ENCODE results near the gene SKI.
"Not testable (repeated sequence)": the region's sequence is repeated elsewhere in the genome, so short reads cannot be mapped to it uniquely, and the experiment has no call there.

SKI gene

GRCh38 chr1:2320006-2320405, 91.9 kb downstream of the SKI start:
- Mint-ChIP-seq H3K4me1 (peaks cover 9% of the 10 kb centered on the region), H3K4me3 (no peak overlapping the region), H3K27ac (no peak overlapping the region), H3K36me3 (no peaks in the 10 kb centered on the region), H3K27me3 (peaks cover 11% of the 10 kb centered on the region), H3K9me3 (peaks cover 1% of the 10 kb centered on the region)
- no peak for ATAC-seq

DNA sequence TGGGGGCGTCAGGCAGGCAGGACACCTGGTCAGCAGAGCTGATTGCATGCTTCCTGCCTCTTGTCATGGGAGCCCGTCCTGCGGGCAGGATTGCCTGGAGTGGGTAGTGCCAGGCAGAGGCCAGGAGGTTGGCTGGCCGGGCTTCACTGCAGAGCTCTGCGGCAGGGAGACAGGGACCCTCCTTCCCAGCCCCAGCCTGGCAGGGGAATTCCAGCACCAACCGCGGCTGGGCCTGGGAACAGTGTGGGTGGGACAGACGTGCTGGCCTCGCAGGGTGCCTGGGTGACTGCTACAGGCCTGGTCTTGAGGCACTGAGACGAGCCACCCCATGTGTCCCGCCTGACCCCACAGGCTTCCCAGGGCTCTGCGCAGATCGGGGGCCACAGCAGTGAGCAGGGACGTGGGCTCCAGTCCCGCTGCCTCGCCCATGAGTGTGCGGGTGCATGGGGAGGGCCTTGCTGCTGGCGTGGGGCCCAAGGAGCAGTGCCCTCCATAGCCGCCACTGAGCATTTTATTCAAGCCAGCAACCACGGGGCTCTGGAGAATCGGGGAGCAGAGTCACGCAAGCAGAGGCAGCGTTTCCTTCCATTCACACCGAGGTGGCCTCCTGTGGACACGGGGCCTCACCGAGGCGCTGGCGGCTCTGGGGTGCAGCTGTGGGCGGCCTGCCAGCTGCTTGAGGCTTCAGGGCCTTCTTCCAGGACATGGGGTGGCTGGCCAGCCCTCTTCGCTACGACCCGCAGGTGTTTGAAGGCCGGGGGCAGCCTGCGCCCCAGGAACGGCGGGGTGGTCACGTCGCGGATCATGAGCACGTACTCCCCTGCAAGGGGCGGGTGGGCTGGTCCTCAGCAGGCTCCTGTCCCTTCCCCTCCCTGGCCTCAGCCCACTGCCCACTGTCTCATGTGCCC, 92.9 kb downstream of the SKI start:
- Mint-ChIP-seq H3K36me3 (no peaks in the 10 kb centered on the region), H3K9me3 (peaks cover 4% of the 10 kb centered on the region), H3K27me3 (peaks cover 11% of the 10 kb centered on the region), H3K4me3 (no peak overlapping the region), H3K4me1 (peaks cover 6% of the 10 kb centered on the region), H3K27ac (no peak overlapping the region)
- no peak for ATAC-seq

- Mint-ChIP-seq H3K27ac (no peak overlapping the region), H3K36me3 (no peaks in the 10 kb centered on the region), H3K27me3 (peaks cover 11% of the 10 kb centered on the region), H3K9me3 (peaks cover 4% of the 10 kb centered on the region), H3K4me1 (peaks cover 8% of the 10 kb centered on the region), H3K4me3 (no peak overlapping the region)
- ATAC-seq = no peak
Measured at GRCh38 chr1:2322065-2322571, 94.0 kb downstream of the SKI start.

GRCh38 chr1:2322581-2323211, 94.6 kb downstream of the SKI start:
- ATAC-seq = no peak
- no peak overlapping the region for H3K27ac Mint-ChIP-seq
- H3K36me3 Mint-ChIP-seq = no peaks in the 10 kb centered on the region
- H3K4me1 Mint-ChIP-seq = peaks cover 11% of the 10 kb centered on the region
- no peak overlapping the region for H3K4me3 Mint-ChIP-seq
- peaks cover 4% of the 10 kb centered on the region for H3K9me3 Mint-ChIP-seq
- peaks cover 11% of the 10 kb centered on the region for H3K27me3 Mint-ChIP-seq

DNA sequence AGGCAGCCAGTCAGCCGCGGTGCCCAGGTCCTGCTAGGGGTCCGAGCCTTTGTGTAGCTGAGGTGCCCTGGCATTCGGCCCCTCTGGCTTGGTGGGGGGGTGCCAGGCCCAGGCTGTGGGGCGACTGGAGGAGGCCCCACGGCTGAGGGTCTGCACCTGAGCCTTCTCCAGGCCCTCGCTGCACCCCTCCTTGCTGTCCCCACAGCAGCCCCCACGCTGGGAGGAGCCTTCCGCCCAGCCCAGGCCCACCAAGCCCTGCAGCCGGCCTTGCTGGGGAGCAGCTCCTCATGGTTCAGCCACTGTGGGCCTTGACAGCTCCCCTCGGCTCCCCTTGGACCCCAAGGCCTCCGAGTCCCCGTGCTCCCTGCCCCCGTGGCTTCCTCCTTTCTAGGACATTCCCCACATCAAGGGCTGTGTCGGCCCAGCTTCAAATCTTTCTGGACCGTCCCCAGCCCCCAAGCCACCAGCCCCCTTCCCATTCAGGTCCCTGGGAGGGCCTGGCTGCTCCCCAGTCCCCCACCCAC, 95.4 kb downstream of the SKI start:
- H3K27me3 Mint-ChIP-seq = peaks cover 11% of the 10 kb centered on the region
- H3K4me3 Mint-ChIP-seq = no peak overlapping the region
- H3K9me3 Mint-ChIP-seq = peaks cover 4% of the 10 kb centered on the region

GRCh38 chr1:2324553-2325366, 96.6 kb downstream of the SKI start:
- H3K36me3 Mint-ChIP-seq = no peaks in the 10 kb centered on the region
- no peak for ATAC-seq
- H3K4me3 Mint-ChIP-seq = no peak overlapping the region

More for the DNA sequence above, 95.4 kb downstream of the SKI start:
- H3K27ac Mint-ChIP-seq = no peak overlapping the region
- ATAC-seq = no peak
- no peaks in the 10 kb centered on the region for H3K36me3 Mint-ChIP-seq
- peaks cover 11% of the 10 kb centered on the region for H3K4me1 Mint-ChIP-seq

DNA sequence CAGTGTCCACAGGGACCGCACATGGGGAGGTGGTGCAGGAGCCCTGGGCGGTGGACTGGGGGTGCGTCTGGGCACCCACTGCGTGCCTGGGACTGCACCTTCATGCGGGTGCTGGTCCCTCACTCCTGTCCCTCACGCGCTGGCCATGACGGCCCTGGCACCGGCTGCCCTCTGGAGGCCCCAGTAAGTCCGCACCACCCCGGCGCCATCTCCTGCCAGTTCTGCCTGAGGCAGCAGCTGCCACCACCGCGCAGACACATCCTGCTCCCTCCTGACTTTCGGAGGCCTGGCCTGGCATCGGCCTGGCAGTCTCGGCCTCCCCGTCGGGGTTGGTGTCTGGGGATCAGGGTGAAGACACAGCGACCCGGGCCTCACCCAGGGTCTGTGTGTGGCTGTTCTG, 98.4 kb downstream of the SKI start:
- peaks cover 5% of the 10 kb centered on the region for H3K27me3 Mint-ChIP-seq

More at GRCh38 chr1:2324553-2325366, 96.6 kb downstream of the SKI start:
- Mint-ChIP-seq H3K4me1 (peaks cover 11% of the 10 kb centered on the region), H3K27ac (peak overlapping the region; percentile 70), H3K9me3 (peaks cover 4% of the 10 kb centered on the region), H3K27me3 (peaks cover 11% of the 10 kb centered on the region)

DNA sequence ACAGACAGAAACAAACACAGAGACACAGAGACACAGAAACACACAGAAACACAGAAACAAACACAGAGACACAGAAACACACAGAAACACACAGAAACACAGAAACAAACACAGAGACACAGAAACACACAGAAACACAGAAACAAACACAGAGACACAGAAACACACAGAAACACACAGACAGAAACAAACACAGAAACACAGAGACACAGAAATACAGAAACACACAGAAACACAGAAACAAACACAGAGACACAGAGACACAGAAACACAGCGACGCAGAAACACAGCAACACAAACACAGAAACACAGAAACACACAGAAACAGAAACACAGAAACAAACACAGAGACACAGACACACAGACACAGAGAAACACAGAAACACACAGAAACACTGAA, 99.0 kb downstream of the SKI start:
- not testable (repeated sequence) for H3K4me3 Mint-ChIP-seq, ATAC-seq, H3K27me3 Mint-ChIP-seq, H3K36me3 Mint-ChIP-seq, H3K9me3 Mint-ChIP-seq
- Mint-ChIP-seq H3K27ac (peak overlapping the region; percentile 2), H3K4me1 (peaks cover 11% of the 10 kb centered on the region)

More for the DNA sequence above, 98.4 kb downstream of the SKI start:
- Mint-ChIP-seq H3K27ac (peak overlapping the region; percentile 2), H3K9me3 (peaks cover 4% of the 10 kb centered on the region), H3K4me1 (peaks cover 11% of the 10 kb centered on the region), H3K4me3 (no peak overlapping the region), H3K36me3 (no peaks in the 10 kb centered on the region)
- no peak for ATAC-seq

- H3K4me1 Mint-ChIP-seq = peaks cover 11% of the 10 kb centered on the region
- no peak overlapping the region for H3K27ac Mint-ChIP-seq
- no peaks in the 10 kb centered on the region for H3K36me3 Mint-ChIP-seq
- peaks cover 4% of the 10 kb centered on the region for H3K9me3 Mint-ChIP-seq
- peaks cover 7% of the 10 kb centered on the region for H3K27me3 Mint-ChIP-seq
- no peak for ATAC-seq
- H3K4me3 Mint-ChIP-seq = no peak overlapping the region
Measured at GRCh38 chr1:2327841-2328240, 99.7 kb downstream of the SKI start.

DNA sequence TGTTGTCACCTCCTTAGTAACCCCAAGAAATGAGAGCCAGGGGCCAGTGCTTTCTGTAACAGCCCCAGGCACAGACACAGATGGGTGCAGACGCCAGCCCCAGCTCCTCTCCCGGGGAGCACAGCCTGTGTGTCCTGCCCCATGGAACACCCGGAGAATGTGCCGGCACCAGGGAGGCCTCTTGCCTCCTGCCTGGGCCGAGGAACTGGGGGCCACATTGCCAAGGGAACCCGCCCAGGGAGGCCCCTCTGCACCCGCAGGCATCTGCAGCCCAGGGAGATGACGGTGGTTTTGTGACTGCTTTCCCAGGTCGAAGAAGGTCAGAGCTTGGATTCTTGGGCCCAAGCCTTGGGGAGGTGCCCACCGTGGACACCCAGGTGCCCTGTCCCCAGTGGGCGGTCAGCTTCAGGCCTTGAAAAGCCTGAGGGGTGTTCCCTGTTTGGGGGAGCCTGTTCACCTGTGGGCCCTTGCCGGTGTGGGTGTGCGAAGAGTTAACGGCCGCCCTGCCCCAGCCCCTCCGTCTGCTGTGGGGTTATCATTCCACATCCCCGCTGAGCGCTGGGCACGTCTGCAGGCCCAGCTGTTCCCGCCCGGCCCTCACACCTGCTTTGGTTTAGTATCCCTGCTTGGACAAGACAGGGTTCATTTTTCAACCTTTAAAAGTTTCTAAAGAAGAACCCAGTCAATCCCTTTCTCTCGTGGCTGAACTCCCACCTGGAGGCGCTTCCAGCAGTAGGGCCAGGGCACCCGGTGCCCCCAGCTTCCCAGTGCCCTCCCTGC, 100.7 kb downstream of the SKI start:
- Mint-ChIP-seq H3K4me1 (peaks cover 11% of the 10 kb centered on the region), H3K27ac (no peak overlapping the region), H3K27me3 (peaks cover 7% of the 10 kb centered on the region), H3K9me3 (peaks cover 4% of the 10 kb centered on the region), H3K36me3 (no peaks in the 10 kb centered on the region), H3K4me3 (no peak overlapping the region)
- ATAC-seq = no peak

GRCh38 chr1:2330035-2330434, 101.9 kb downstream of the SKI start:
- Mint-ChIP-seq H3K9me3 (peaks cover 2% of the 10 kb centered on the region), H3K27me3 (peaks cover 8% of the 10 kb centered on the region), H3K4me3 (no peak overlapping the region), H3K36me3 (no peaks in the 10 kb centered on the region), H3K27ac (no peak overlapping the region), H3K4me1 (peaks cover 10% of the 10 kb centered on the region)
- ATAC-seq = no peak

DNA sequence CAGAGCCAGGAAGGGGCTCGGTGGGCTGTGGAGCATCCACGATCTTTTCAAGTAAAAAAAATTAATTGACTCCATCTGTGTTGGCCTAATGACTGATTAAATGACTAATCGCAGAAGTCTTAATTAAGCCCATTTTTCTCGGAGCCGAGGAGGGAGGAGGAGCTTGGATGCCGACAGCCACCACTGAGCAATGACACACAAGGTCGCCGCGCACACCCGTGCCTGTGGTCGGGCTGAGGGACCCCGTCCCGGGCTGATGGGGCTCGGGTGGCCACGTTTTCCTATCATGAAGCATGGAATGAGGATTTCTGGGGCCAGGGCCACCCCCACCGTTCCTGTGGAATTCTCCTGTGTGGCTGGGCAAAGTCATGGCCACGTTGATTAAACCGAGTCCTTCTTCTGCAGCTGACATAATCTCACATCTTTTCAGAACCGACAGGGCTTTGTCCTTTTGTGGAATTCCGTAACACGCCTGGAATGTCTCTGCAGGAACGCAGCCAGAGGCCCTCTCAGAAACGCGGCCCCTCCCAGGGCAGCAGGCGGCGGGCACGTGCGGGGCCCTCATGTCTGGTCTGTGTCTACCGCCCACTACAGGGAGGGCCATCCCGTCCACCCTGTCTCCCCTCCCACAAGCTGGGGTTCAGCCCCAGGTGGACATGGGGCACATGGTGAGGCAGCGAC, 102.5 kb downstream of the SKI start:
- no peak overlapping the region for H3K4me3 Mint-ChIP-seq

DNA sequence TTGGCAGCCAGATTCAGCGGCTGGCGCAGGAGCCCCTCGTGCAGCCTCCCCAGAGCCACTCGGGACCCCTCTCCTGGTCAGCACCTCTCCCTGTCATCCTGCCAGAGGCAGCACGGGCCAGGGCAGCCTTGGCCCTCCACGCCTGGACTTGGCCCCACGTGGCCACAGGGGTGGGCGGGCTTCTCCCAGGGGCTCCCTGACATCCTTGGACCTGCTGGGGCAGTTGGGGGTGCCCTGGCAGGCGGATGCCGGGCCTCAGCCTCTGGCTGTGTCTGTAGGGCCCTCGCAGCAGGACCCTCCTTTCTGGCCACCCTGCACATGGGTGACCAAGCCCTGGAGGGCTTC, 103.1 kb downstream of the SKI start:
- no peaks in the 10 kb centered on the region for H3K36me3 Mint-ChIP-seq
- H3K27me3 Mint-ChIP-seq = peaks cover 19% of the 10 kb centered on the region
- no peak overlapping the region for H3K27ac Mint-ChIP-seq
- H3K9me3 Mint-ChIP-seq = no peaks in the 10 kb centered on the region
- H3K4me3 Mint-ChIP-seq = no peak overlapping the region
- ATAC-seq = no peak
- peaks cover 8% of the 10 kb centered on the region for H3K4me1 Mint-ChIP-seq

More for the DNA sequence above, 102.5 kb downstream of the SKI start:
- Mint-ChIP-seq H3K27me3 (peaks cover 14% of the 10 kb centered on the region), H3K9me3 (no peaks in the 10 kb centered on the region), H3K4me1 (peaks cover 6% of the 10 kb centered on the region), H3K27ac (no peak overlapping the region), H3K36me3 (no peaks in the 10 kb centered on the region)
- ATAC-seq = no peak

DNA sequence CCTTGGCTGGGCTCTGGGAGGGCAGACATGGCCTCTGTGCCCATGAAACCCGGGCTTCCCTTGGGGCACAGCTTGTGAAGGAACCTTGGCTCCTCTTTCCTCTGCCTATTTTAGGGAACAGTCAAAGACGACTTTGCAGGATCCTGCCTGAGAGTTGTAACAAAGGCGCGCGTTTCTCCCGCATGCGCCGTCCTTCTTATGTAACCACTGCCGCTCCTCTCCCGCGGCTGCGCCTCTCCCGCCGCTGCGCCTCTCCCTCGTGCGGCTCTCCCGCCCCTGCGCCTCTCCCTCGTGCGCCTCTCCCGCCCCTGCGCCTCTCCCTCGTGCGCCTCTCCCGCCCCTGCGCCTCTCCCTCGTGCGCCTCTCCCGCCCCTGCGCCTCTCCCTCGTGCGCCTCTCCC, 103.5 kb downstream of the SKI start:
- not testable (repeated sequence) for H3K9me3 Mint-ChIP-seq, ATAC-seq, H3K27ac Mint-ChIP-seq, H3K4me3 Mint-ChIP-seq, H3K36me3 Mint-ChIP-seq
- Mint-ChIP-seq H3K4me1 (peaks cover 12% of the 10 kb centered on the region), H3K27me3 (peaks cover 23% of the 10 kb centered on the region)
